ENCODE data around the gene NFILZ.

Gene NFILZ

DNA sequence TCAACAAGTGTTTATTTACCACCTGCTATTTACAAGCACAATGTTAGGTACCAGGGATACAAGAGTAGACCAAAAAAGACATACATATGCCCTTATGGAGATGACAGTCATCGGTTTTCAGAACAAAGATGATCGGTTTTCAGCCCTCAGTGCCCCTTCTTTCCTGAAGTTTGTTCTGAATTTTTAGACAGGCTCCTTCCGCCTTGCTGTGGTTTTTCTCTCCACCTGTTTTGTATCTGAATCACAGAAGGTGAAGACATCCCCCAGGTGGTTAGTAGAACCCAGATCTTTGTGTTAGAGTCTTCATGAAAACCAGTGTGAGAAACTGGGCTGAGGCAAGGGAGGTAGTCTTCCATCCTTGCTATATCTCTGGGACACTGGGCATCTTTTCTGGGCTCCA lies 44.6 kb downstream of the NFILZ start:
- H3K36me3 Mint-ChIP-seq (ENCODE audit: low read depth) = no peaks in the 10 kb centered on the region
- DNase-seq = no peak
- H3K4me3 Mint-ChIP-seq = no peak overlapping the region
- H3K4me1 Mint-ChIP-seq (ENCODE audit: low read depth) = peaks cover 23% of the 10 kb centered on the region
- H3K27ac Mint-ChIP-seq = no peak overlapping the region
- no peaks in the 10 kb centered on the region for H3K27me3 Mint-ChIP-seq
- H3K9me3 Mint-ChIP-seq = peaks cover 3% of the 10 kb centered on the region

DNA sequence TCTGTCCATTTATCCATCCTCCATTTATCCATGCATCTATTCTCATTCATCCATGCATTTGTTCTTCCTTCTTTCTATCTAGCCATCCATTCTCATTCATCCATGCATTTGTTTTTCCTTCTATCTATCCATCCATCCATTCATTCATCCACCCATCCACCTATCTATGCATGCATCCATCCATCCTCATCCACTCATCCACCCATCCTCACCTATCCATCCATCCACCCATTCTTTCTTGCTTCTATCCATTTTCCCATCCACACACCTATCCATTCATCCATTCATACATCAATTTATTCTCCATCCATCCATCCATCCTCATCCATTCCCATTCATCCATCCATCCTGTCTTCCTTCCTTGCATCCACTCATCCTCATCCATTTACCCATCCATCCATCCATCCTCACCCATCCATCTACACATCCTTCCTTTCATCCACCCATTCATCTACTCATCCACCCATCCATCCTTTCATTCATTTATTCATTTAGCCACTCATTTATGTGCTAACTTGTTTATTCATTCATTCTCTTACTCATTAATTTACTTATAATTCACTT lies 47.9 kb downstream of the NFILZ start:
- DNase-seq = no peak
- Mint-ChIP-seq H3K4me3 (no peak overlapping the region), H3K27me3 (no peaks in the 10 kb centered on the region), H3K36me3 (ENCODE audit: low read depth) (no peaks in the 10 kb centered on the region), H3K4me1 (ENCODE audit: low read depth) (peaks cover 29% of the 10 kb centered on the region), H3K27ac (no peak overlapping the region), H3K9me3 (peaks cover 3% of the 10 kb centered on the region)

Measured in activated T-cell treated with anti-CD3 and anti-CD28 coated beads, Interleukin-2, amount 50 U/mL, for 24 hours (primary cell).